Thoracic aorta (tissue), 2 donors: ENCODE measurements around the gene MYMK. TPM values are rescaled to one million over a fixed set of nuclear protein-coding genes. Genes with fewer than 3 reads are reported as not detected.

ENCODE experiments used
- ATAC-seq: fragments of 150-250 bp; one replicate; pipeline ENCODE4 v1.8.0; 2017; ENCODE audit warnings: low read depth; ENCODE audit not compliant: insufficient number of reproducible peaks, low FRiP score
- DNase-seq: peaks from one replicate; pipeline ENCODE4 v3.0.0-alpha.2; 2020; ENCODE audit warnings: low spot score
- H3K27ac ChIP-seq, 2 donors: fragments of 200-600 bp; sonication (generic); 1 replicate in 1 of 2; 2 replicates in 1 of 2; pipeline ENCODE4 v1.5.1; 2016; ENCODE audit warnings: mild to moderate bottlenecking in 2 of 2, moderate library complexity in 2 of 2
- H3K27me3 ChIP-seq: fragments of 200-600 bp; sonication (generic); replicated peaks from 2 replicates; pipeline ENCODE4 v1.6.0; 2016; ENCODE audit warnings: mild to moderate bottlenecking; ENCODE audit not compliant: insufficient read depth
- H3K36me3 ChIP-seq: fragments of 200-600 bp; sonication (generic); one replicate; pipeline ENCODE4 v1.5.1; 2016
- H3K4me1 ChIP-seq, 2 donors: fragments of 200-600 bp; sonication (generic); 1 replicate in 1 of 2; 2 replicates in 1 of 2; pipeline versions ENCODE4 v1.5.1 to v1.6.0; 2016; ENCODE audit warnings: low read depth in 2 of 2, mild to moderate bottlenecking in 1 of 2; ENCODE audit not compliant: control insufficient read depth in 1 of 2
- H3K4me3 ChIP-seq: fragments of 200-600 bp; sonication (generic); 2 replicates; pipeline ENCODE4 v1.5.1; 2016; ENCODE audit warnings: mild to moderate bottlenecking
- H3K9me3 ChIP-seq: fragments of 200-600 bp; sonication (generic); 2 replicates; pipeline ENCODE4 v1.5.1; 2016
- CTCF ChIP-seq: fragments of 200-600 bp; sonication (generic); IDR thresholded peaks from one replicate; pipeline ENCODE4 v1.5.1; 2019; ENCODE audit warnings: antibody characterized with exemption
- total RNA-seq, 2 donors: library from RNA; depleted of rRNA; stranded (reverse); fragments of >200 nt; gene quantifications; one replicate each; pipeline versions ENCODE4 v1.1.0 to v1.2.3, GENCODE V29; 2016

Gene MYMK
- total RNA-seq, 2 donors from 2014 or later, result not detected

GRCh38 chr9:133520121-133520835 is 4.5 kb downstream of the MYMK start:
- ATAC-seq (no peak), DNase-seq (no peak)
- H3K36me3 ChIP-seq, result no peaks in the 10 kb centered on the region
- no peaks in the 10 kb centered on the region for H3K9me3 ChIP-seq
- peaks cover 0 to 3% of the 10 kb centered on the region in 2 donors for H3K4me1 ChIP-seq
- no peak for TF ChIP-seq CTCF
- no peak overlapping the region for H3K4me3 ChIP-seq
- H3K27me3 ChIP-seq, result no peaks in the 10 kb centered on the region
- no peak overlapping the region for H3K27ac ChIP-seq

- Histone ChIP-seq H3K36me3 (no peaks in the 10 kb centered on the region), H3K4me1 (peaks cover under 1 to 9% of the 10 kb centered on the region in 2 donors), H3K4me3 (no peak overlapping the region), H3K27me3 (no peaks in the 10 kb centered on the region), H3K27ac (no peak overlapping the region), H3K9me3 (no peaks in the 10 kb centered on the region)
- ATAC-seq (no peak), DNase-seq (no peak)
- no peak for TF ChIP-seq CTCF
Measured at GRCh38 chr9:133519693-133520092, 5.1 kb downstream of the MYMK start.

- peaks cover 5 to 14% of the 10 kb centered on the region in 2 donors for H3K4me1 ChIP-seq
- DNase-seq (no peak), ATAC-seq (no peak)
- H3K4me3 ChIP-seq, result no peak overlapping the region
- H3K36me3 ChIP-seq, result no peaks in the 10 kb centered on the region
- H3K9me3 ChIP-seq, result no peaks in the 10 kb centered on the region
- TF ChIP-seq CTCF, result no peak
- no peak overlapping the region for H3K27ac ChIP-seq
- H3K27me3 ChIP-seq, result no peaks in the 10 kb centered on the region
Measured at GRCh38 chr9:133518706-133519449, 5.9 kb downstream of the MYMK start.

GRCh38 chr9:133518200-133518599 is 6.6 kb downstream of the MYMK start:
- DNase-seq, result no peak
- TF ChIP-seq CTCF, result no peak
- H3K9me3 ChIP-seq, result no peaks in the 10 kb centered on the region

GRCh38 chr9:133517711-133518110 is 7.0 kb downstream of the MYMK start:
- DNase-seq (no peak), ATAC-seq (no peak)
- Histone ChIP-seq H3K27ac (no peak overlapping the region), H3K27me3 (no peaks in the 10 kb centered on the region), H3K4me1 (peaks cover 5 to 21% of the 10 kb centered on the region in 2 donors), H3K36me3 (no peaks in the 10 kb centered on the region), H3K9me3 (no peaks in the 10 kb centered on the region), H3K4me3 (no peak overlapping the region)
- no peak for TF ChIP-seq CTCF

More at GRCh38 chr9:133518200-133518599, 6.6 kb downstream of the MYMK start:
- Histone ChIP-seq H3K4me1 (peaks cover 5 to 21% of the 10 kb centered on the region in 2 donors), H3K27ac (no peak overlapping the region), H3K4me3 (no peak overlapping the region), H3K36me3 (no peaks in the 10 kb centered on the region), H3K27me3 (no peaks in the 10 kb centered on the region)
- ATAC-seq, result no peak
